Right atrium auricular region (tissue), 2 donors: ENCODE data around the gene POLR3GL. TPM values are rescaled to one million over a fixed set of nuclear protein-coding genes. Genes with fewer than 3 reads are reported as not detected.

ENCODE experiments used
- DNase-seq: peaks from one replicate; pipeline ENCODE4 v3.0.0-alpha.2; 2019; ENCODE audit warnings: low spot score
- H3K27ac ChIP-seq, 2 donors: fragments of 200-600 bp; sonication (generic); 1 replicate in 1 of 2; 2 replicates in 1 of 2; pipeline ENCODE4 v1.5.1; 2016 to 2019
- H3K27me3 ChIP-seq, 2 donors: fragments of 200-600 bp; sonication (generic); one replicate each; pipeline versions ENCODE4 v1.5.1 to v1.6.0; 2017 to 2019
- H3K36me3 ChIP-seq: fragments of 200-600 bp; sonication (generic); one replicate; pipeline ENCODE4 v1.5.1; 2016
- H3K4me1 ChIP-seq, 2 donors: fragments of 200-600 bp; sonication (generic); one replicate each; pipeline versions ENCODE4 v1.5.1 to v1.6.0; 2017 to 2019
- H3K4me3 ChIP-seq, 2 donors: fragments of 200-600 bp; sonication (generic); 1 replicate in 1 of 2; 2 replicates in 1 of 2; pipeline ENCODE4 v1.5.1; 2017 to 2019; ENCODE audit warnings: mild to moderate bottlenecking in 1 of 2, moderate library complexity in 1 of 2
- H3K9me3 ChIP-seq, 2 donors: fragments of 200-600 bp; sonication (generic); one replicate each; pipeline ENCODE4 v1.5.1; 2019
- CTCF ChIP-seq, 2 donors: fragments of 200-600 bp; sonication (generic); IDR thresholded peaks; one replicate each; pipeline ENCODE4 v1.5.1; 2019; ENCODE audit warnings: antibody characterized with exemption in 2 of 2
- total RNA-seq, 2 donors: library from RNA; depleted of rRNA; stranded (reverse); fragments of >200 nt; gene quantifications; one replicate each; pipeline ENCODE4 v1.1.0, GENCODE V29; 2016

Gene POLR3GL
- total RNA-seq, 2 donors from 2014 or later: 36.4 to 45.2 TPM

GRCh38 chr1:145995964-145996432 is 31.5 kb downstream of the POLR3GL start:
- Histone ChIP-seq H3K4me1 (peaks cover 0 to 51% of the 10 kb centered on the region in 2 donors), H3K27ac (peak overlapping the region; percentile 98), H3K36me3 (peaks cover 45% of the 10 kb centered on the region), H3K4me3 (peak overlapping the region; percentile 74 to 92), H3K9me3 (no peaks in the 10 kb centered on the region), H3K27me3 (no peaks in the 10 kb centered on the region)
- no peak for DNase-seq
- TF ChIP-seq CTCF (IDR thresholded peaks at IDR 0.05): no peak

GRCh38 chr1:145996433-145997015 is 32.0 kb downstream of the POLR3GL start, which contains the start of gene TXNIP:
Gene TXNIP, minus strand, starts transcription at chr1:145996579. Its CDS starts 313 bp downstream, at chr1:145996266.
- H3K27me3 ChIP-seq: no peaks in the 10 kb centered on the region
- peak within 1 kb of the TSS; percentile 74 to 92 for H3K4me3 ChIP-seq
- H3K36me3 ChIP-seq: peaks cover 45% of the 10 kb centered on the region
- H3K4me1 ChIP-seq: peaks cover 0 to 49% of the 10 kb centered on the region in 2 donors
- DNase-seq: peak; percentile 100
- no peak for TF ChIP-seq CTCF (IDR thresholded peaks at IDR 0.05)
- H3K9me3 ChIP-seq: no peaks in the 10 kb centered on the region
- peak within 1 kb of the TSS; percentile 98 for H3K27ac ChIP-seq

- Histone ChIP-seq H3K4me1 (peaks cover 0 to 43% of the 10 kb centered on the region in 2 donors), H3K27ac (peak overlapping the region; percentile 98), H3K4me3 (peak overlapping the region; percentile 74 to 92), H3K9me3 (no peaks in the 10 kb centered on the region), H3K27me3 (no peaks in the 10 kb centered on the region), H3K36me3 (peaks cover 42% of the 10 kb centered on the region)
- no peak for TF ChIP-seq CTCF (IDR thresholded peaks at IDR 0.05)
- DNase-seq: no peak
These were observed 32.7 kb downstream of the POLR3GL start for GRCh38 chr1:145997016-145997717.

- Histone ChIP-seq H3K36me3 (peaks cover 37% of the 10 kb centered on the region), H3K9me3 (no peaks in the 10 kb centered on the region), H3K4me3 (peak overlapping the region; percentile 74 to 92), H3K27me3 (no peaks in the 10 kb centered on the region), H3K4me1 (peaks cover 0 to 39% of the 10 kb centered on the region in 2 donors), H3K27ac (peak overlapping the region; percentile 98)
- no peak for TF ChIP-seq CTCF (IDR thresholded peaks at IDR 0.05)
- DNase-seq: no peak
These were observed 33.2 kb downstream of the POLR3GL start for GRCh38 chr1:145997718-145998023.

- no peak for TF ChIP-seq CTCF (IDR thresholded peaks at IDR 0.05)
- no peaks in the 10 kb centered on the region for H3K9me3 ChIP-seq
- peaks cover 0 to 31% of the 10 kb centered on the region in 2 donors for H3K4me1 ChIP-seq
- peaks cover 19% of the 10 kb centered on the region for H3K36me3 ChIP-seq
- H3K27ac ChIP-seq: peak overlapping the region; percentile 98
- DNase-seq: no peak
- no peaks in the 10 kb centered on the region for H3K27me3 ChIP-seq
- peak overlapping the region; percentile 74 to 92 for H3K4me3 ChIP-seq
These were observed 35.0 kb downstream of the POLR3GL start for GRCh38 chr1:145999321-146000024.
